Stimulated activated CD4-positive, alpha-beta T cell treated with anti-CD3 and anti-CD28 coated beads, Interleukin-1b, Interleukin-23, amount 100 ng/mL, for 24 hours (primary cell): Measurements from ENCODE around the gene UGT3A1.

Experiments
- DNase-seq, 4 experiments: peaks; one replicate each; pipeline ENCODE4 v3.0.0-alpha.2; 2020; ENCODE audit warnings: low read depth in 4 of 4, low spot score in 1 of 4

The UGT3A1 gene

GRCh38 chr5:35919191-35919590, 72.0 kb downstream of the UGT3A1 start:
- no peak for DNase-seq

DNA sequence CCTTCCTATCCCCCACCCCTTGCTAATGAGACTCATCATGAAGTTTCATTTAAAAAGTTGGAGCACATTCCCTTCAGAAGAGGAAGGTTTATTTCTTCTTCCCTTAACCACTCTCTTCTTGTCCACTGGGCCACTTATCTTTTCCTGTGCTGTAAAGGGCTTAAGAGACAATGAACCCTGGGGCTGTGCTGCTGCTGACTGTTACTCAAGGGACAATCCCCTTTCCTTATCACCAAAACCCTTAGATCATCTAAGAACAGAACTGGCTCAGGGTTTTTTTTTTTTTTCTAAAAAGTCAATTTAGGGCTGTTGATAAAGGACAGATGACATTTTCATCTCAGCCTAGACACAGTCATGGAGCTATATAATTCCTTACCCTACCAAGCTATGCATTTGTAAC, 82.4 kb downstream of the UGT3A1 start:
- DNase-seq: no peak

GRCh38 chr5:35908228-35908627, 83.0 kb downstream of the UGT3A1 start:
- DNase-seq: no peak

DNA sequence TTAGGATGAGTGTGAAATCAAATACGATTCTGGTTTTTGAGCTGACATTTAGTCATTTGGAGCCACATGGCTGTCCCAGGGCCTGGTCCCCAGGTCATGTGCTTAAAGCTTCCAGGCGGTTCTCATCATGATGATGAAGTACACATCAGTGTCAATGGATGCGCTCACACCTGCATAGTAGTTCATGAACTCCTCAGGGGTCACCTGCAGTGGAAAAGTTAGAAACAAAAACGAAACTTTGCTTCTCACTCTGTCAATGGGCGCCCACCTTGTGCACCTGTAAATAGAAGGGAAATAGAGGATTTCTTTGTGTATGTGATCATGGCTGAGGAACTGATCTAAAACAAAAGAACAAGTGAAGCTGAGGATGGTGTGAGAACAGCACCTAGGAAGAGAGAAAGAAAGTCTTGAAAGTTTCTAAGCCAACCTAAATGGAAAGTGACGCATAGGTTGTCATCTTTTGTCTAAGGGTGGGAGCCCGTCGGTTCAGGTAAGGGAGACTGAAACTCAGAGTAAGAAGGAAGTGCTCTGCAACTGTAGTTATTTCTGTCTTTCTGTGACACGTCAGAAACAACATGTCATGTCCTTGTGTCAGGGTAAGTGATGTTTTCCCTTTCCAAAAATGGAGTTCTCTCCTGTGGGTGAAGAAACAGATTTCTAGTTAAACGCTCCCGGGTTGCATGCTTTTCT, 86.6 kb downstream of the UGT3A1 start:
- DNase-seq: no peak

DNA sequence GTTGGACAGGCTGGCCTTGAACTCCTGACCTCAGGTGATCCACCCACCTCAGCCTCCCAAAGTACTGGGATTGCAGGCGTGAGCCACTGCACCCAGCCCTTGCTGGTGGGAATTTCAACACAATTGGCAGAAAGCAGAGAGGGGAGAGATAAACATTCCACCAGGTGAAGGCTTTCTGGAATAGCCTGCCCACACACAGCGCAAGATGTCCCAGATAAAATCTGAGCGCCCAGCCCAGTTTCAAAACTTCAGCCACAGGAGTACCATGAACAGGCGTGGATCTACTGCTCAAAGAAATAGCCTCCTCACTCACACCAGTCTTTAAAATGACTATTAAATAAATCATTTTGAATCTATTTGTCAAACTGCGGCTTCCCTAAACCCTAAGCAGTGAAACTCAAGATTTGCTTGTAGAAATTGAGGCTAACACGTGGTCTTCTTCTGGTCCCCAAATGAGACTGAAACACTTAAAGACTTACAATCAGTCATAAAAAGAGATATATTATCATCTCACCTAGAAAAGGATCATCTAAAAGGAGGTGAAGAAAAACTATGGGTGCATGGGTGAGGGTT, 87.5 kb downstream of the UGT3A1 start:
- DNase-seq: no peak

DNA sequence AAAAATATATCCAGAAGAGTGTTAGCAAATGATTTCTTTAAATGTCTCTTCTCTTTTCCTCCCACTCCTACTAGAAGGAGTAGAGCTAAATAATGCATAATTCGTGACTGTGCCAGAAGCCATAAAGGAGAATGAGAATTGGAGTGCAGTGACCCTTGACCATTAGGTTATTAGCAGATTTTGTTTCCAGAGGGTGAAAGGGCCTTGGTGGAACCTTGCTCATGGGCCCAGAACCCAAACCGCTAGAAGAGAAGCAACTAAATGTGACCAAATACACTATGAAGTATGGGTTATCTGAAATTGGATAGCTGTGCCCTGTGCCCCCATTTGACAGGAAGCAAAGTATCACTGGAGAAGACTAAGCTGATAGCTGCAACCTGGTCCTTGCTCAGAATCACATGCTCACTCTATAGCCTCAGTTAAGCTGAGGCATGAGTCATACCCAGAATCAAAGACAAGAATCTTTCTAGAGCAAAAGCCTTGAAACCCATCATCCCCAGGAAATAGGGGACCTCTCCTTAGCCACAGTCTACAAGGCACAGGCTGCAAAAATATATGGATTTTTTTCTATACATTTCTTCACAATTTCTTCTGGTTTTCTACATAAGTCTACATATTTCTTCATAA, 89.0 kb downstream of the UGT3A1 start:
- DNase-seq: no peak
